Testis (tissue), 2 donors: ENCODE data around the gene A1BG.

Experiments
- POLR2A ChIP-seq: fragments of 450-650 bp; IDR thresholded peaks from one replicate; pipeline ENCODE4 v1.6.1; 2017; ENCODE audit warnings: antibody characterized with exemption, mild to moderate bottlenecking, moderate library complexity
- TF ChIP-seq, protein P1 (sequence below), 3 experiments: fragments of 450-650 bp in 2 of 3; fragments of 200-600 bp in 1 of 3; sonication (generic) in 1 of 3; IDR thresholded peaks; one replicate each; pipeline ENCODE4 v1.5.1; 2016 to 2019; ENCODE audit warnings: antibody characterized with exemption in 3 of 3, mild to moderate bottlenecking in 2 of 3, moderate library complexity in 1 of 3

DNA sequence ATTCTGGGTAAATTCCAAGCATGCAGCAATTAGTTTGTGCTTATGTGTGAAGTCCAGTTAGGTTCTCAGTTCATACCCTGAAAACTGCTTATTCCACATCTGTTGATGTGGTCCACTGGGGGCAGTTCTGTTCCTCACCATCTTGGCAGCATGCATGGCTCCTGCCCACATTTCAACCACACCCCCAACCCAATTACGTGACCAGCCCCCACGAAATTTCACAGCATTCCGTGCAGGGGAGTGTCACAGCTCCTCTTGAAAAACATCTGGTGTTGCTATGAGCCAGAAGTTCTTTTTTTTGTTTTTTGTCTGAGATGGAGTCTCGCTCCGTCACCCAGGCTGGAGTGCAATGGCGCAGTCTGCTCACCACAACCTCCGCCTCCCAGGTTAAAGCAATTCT lies 57.2 kb downstream of the A1BG start:
- TF ChIP-seq, protein P1, sequence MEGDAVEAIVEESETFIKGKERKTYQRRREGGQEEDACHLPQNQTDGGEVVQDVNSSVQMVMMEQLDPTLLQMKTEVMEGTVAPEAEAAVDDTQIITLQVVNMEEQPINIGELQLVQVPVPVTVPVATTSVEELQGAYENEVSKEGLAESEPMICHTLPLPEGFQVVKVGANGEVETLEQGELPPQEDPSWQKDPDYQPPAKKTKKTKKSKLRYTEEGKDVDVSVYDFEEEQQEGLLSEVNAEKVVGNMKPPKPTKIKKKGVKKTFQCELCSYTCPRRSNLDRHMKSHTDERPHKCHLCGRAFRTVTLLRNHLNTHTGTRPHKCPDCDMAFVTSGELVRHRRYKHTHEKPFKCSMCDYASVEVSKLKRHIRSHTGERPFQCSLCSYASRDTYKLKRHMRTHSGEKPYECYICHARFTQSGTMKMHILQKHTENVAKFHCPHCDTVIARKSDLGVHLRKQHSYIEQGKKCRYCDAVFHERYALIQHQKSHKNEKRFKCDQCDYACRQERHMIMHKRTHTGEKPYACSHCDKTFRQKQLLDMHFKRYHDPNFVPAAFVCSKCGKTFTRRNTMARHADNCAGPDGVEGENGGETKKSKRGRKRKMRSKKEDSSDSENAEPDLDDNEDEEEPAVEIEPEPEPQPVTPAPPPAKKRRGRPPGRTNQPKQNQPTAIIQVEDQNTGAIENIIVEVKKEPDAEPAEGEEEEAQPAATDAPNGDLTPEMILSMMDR (IDR thresholded peaks at IDR 0.05), result no peak
- TF ChIP-seq POLR2A, result no peak
